ENCODE data around the gene PRDM15. TPM values are rescaled to one million over a fixed set of nuclear protein-coding genes. Genes with fewer than 3 reads are reported as not detected.

Gene PRDM15
- total RNA-seq, 2 donors from 2014 or later = 6.7 to 18.1 TPM

- no peaks in the 10 kb centered on the region for H3K36me3 ChIP-seq
- intact Hi-C loops (cut with DNase I) = no loop called here
- H3K4me1 ChIP-seq (replicated peaks) = no peaks in the 10 kb centered on the region
- H3K4me3 ChIP-seq = no peak overlapping the region
- no peaks in the 10 kb centered on the region for H3K27me3 ChIP-seq (replicated peaks; ENCODE audit: insufficient read depth)
- H3K27ac ChIP-seq = no peak overlapping the region
- TF ChIP-seq POLR2A (IDR thresholded peaks at IDR 0.05) (no peak), POLR2AphosphoS5 (IDR thresholded peaks at IDR 0.05) (no peak)
- TF ChIP-seq, protein P1, sequence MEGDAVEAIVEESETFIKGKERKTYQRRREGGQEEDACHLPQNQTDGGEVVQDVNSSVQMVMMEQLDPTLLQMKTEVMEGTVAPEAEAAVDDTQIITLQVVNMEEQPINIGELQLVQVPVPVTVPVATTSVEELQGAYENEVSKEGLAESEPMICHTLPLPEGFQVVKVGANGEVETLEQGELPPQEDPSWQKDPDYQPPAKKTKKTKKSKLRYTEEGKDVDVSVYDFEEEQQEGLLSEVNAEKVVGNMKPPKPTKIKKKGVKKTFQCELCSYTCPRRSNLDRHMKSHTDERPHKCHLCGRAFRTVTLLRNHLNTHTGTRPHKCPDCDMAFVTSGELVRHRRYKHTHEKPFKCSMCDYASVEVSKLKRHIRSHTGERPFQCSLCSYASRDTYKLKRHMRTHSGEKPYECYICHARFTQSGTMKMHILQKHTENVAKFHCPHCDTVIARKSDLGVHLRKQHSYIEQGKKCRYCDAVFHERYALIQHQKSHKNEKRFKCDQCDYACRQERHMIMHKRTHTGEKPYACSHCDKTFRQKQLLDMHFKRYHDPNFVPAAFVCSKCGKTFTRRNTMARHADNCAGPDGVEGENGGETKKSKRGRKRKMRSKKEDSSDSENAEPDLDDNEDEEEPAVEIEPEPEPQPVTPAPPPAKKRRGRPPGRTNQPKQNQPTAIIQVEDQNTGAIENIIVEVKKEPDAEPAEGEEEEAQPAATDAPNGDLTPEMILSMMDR (IDR thresholded peaks at IDR 0.05) = no peak
- no peak for DNase-seq (ENCODE audit: low spot score)
- WGBS = 33% methylated on average over 3 of the region's 3 CpGs
- H3K9me3 ChIP-seq = no peaks in the 10 kb centered on the region
Measured at GRCh38 chr21:41908829-41909228, 29.7 kb upstream of the PRDM15 start.

DNA sequence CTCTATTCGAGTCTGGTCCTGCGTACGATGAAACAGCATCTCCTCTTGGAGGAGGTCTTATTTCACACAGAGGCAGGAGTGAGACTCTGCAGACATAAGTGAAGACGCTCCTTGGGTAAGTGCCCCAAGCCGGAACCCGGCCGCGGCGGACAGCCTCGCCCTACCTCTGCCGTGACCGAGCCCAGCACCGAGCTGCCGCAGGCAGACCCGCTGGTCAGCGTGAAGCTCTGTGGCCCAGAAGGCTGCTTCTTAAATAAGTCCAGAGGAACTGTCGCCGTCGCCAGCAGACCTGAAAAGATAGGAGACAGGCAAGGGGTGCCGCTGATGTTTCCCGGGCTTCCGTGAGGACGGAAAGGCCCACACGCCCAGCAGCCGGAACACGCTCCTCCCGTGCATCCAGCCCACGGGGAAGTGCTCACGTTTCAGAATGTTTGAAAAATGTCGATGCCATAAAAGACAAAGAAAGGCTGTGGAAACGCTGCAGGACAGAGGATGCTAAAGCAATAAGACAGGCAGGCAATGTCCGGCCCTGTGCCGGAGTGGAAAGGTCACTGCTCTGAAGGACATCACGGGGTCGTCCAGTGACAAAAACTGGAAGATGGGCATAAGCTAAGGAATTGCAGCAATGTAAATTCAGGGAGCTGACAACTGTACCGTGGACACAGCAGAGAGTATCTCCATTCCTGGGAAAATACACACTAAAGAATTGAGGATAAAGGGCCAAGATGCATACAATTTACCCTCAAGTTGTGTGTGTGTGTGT is 28.5 kb upstream of the PRDM15 start:
- no peaks in the 10 kb centered on the region for H3K36me3 ChIP-seq
- WGBS = 87% methylated on average over 36 of the region's 36 CpGs
- no peak for TF ChIP-seq POLR2AphosphoS5 (IDR thresholded peaks at IDR 0.05)
- no peak overlapping the region for H3K4me3 ChIP-seq
- no peaks in the 10 kb centered on the region for H3K27me3 ChIP-seq (replicated peaks; ENCODE audit: insufficient read depth)
- intact Hi-C loops (cut with DNase I) = no loop called here
- no peak overlapping the region for H3K27ac ChIP-seq
- no peak for DNase-seq (ENCODE audit: low spot score)
- H3K9me3 ChIP-seq = no peaks in the 10 kb centered on the region
- no peaks in the 10 kb centered on the region for H3K4me1 ChIP-seq (replicated peaks)

- TF ChIP-seq, protein P1 (IDR thresholded peaks at IDR 0.05) = no peak
- no peak for TF ChIP-seq POLR2A (IDR thresholded peaks at IDR 0.05)
- TF ChIP-seq POLR2AphosphoS5 (IDR thresholded peaks at IDR 0.05) = no peak
- intact Hi-C loops (cut with DNase I) = no loop called here
- WGBS = 94% methylated on average over 14 of the region's 14 CpGs
- no peak for DNase-seq (ENCODE audit: low spot score)
- no peaks in the 10 kb centered on the region for H3K4me1 ChIP-seq (replicated peaks)
- H3K27me3 ChIP-seq (replicated peaks; ENCODE audit: insufficient read depth) = no peaks in the 10 kb centered on the region
- no peaks in the 10 kb centered on the region for H3K36me3 ChIP-seq
- H3K4me3 ChIP-seq = no peak overlapping the region
- H3K27ac ChIP-seq = no peak overlapping the region
- H3K9me3 ChIP-seq = no peaks in the 10 kb centered on the region
Measured at GRCh38 chr21:41906770-41907169, 27.6 kb upstream of the PRDM15 start.

DNA sequence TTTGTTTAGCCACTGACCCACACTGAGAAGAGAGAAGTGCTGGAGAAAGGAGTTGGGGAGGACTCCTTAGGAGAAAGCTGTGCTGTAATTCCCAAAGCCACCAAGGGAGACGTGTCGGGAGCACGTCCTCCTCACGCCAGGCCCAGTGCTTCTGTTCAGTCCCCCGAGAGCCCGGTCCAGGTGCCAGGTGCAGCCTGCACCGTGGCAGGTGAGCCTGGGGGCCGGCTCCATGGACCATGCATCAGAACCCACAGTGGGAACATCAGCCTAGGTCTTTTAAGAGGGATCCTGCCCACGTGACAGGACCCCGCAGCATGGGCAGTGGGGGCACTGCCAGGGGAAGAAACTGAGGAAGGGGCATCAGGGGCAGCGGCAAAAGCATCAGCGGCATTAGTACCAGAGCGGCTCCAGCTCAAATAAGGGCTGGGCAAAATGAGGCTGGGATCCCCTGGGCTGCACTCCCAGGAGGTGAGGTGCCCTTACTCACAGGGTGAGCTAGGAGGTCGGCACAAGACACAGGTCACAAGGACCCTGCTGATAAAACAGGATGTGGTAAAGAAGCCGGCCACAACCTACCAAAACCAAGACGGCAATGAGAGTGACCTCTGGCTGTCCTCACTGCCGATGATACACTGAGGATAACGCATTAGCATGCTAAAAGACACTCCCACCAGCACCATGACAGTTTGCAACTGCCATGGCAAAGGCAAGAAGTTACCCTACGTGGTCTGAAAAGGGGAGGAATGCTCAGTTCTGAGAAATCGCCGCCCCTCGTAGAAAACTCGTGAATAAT is 24.6 kb upstream of the PRDM15 start:
- H3K27ac ChIP-seq = no peak overlapping the region
- 87% methylated on average over 23 of the region's 23 CpGs for WGBS
- H3K36me3 ChIP-seq = peaks cover 0 to 6% of the 10 kb centered on the region in 2 donors
- H3K9me3 ChIP-seq = no peaks in the 10 kb centered on the region
- no peaks in the 10 kb centered on the region for H3K27me3 ChIP-seq (replicated peaks; ENCODE audit: insufficient read depth)
- intact Hi-C loops (cut with DNase I) = no loop called here
- no peak overlapping the region for H3K4me3 ChIP-seq
- TF ChIP-seq POLR2AphosphoS5 (IDR thresholded peaks at IDR 0.05) (no peak), POLR2A (IDR thresholded peaks at IDR 0.05) (no peak)
- TF ChIP-seq, protein P1 (IDR thresholded peaks at IDR 0.05) = no peak
- H3K4me1 ChIP-seq (replicated peaks) = no peaks in the 10 kb centered on the region
- DNase-seq (ENCODE audit: low spot score) = no peak

DNA sequence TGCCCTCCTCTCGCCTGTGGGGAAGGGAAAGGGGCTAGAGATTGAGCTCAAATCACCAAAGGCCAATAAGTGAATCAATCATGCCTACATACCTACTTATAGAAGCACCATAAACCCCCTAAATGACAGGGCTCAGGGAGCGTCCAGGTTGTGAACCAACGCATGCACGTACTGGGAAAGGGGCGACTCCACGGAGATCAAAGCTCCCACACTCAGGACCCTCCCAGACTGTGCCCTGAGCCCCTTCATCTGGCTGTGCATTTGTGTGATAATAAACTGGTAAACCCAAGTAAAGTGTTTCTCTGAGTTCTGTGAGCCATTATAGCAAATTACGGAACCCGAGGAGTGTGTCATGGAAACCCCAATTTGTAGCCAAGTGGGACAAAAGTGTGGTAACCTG is 23.8 kb upstream of the PRDM15 start:
- intact Hi-C loops (cut with DNase I) = no loop called here
- DNase-seq (ENCODE audit: low spot score) = no peak
- H3K9me3 ChIP-seq = no peaks in the 10 kb centered on the region
- H3K27ac ChIP-seq = no peak overlapping the region
- no peaks in the 10 kb centered on the region for H3K27me3 ChIP-seq (replicated peaks; ENCODE audit: insufficient read depth)
- 92% methylated on average over 8 of the region's 8 CpGs for WGBS
- TF ChIP-seq, protein P1 (IDR thresholded peaks at IDR 0.05) = no peak
- no peak for TF ChIP-seq POLR2A (IDR thresholded peaks at IDR 0.05)
- TF ChIP-seq POLR2AphosphoS5 (IDR thresholded peaks at IDR 0.05) = no peak
- no peak overlapping the region for H3K4me3 ChIP-seq
- H3K36me3 ChIP-seq = peaks cover 0 to 6% of the 10 kb centered on the region in 2 donors
- H3K4me1 ChIP-seq (replicated peaks) = no peaks in the 10 kb centered on the region

All from prostate gland (tissue), 2 donors.